Fibroblast of upper back skin (primary cell): ENCODE measurements around the gene U2AF1L4.
A peak's percentile ranks its signal among the peaks of the same experiment; 100 is the strongest.

Source experiments
- DNase-seq: peaks from one replicate; pipeline ENCODE4 v3.0.0-alpha.2; 2013

Gene U2AF1L4

GRCh38 chr19:35723671-35724070 lies 21.5 kb downstream of the U2AF1L4 start:
- DNase-seq = no peak

- no peak for DNase-seq
Measured at GRCh38 chr19:35722897-35723296, 22.3 kb downstream of the U2AF1L4 start.

DNA sequence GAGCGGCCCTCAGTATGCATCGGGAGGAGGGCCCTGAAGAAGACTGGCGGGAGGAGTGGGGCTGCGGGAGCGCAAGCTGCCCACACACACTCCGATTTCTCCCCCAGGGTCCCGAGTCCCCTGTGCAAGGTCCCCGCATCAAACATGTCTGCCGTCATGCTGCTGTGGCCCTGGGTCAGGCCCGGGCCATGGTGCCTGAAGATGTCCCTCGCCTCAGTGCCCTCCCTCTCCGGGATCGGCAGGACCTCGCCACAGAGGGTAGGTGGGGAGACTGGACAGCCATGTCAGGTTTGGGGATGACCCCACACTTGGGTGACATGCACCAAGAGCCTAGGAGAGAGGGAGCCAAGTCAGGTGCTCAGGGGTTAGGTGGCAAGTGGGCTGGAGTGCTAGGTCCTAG lies 22.8 kb downstream of the U2AF1L4 start:
- DNase-seq = no peak

DNA sequence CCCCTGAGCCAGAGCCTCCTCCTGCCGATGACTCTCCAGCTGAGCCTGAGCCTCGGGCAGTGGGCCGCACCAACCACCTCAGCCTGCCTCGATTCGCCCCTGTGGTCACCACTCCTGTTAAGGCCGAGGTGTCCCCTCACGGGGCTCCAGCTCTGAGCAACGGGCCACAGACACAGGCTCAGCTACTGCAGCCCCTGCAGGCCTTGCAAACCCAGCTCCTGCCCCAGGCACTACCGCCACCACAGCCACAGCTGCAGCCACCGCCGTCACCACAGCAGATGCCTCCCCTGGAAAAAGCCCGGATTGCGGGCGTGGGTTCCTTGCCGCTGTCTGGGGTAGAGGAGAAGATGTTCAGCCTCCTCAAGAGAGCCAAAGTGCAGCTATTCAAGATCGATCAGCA lies 23.8 kb downstream of the U2AF1L4 start:
- DNase-seq = no peak

DNA sequence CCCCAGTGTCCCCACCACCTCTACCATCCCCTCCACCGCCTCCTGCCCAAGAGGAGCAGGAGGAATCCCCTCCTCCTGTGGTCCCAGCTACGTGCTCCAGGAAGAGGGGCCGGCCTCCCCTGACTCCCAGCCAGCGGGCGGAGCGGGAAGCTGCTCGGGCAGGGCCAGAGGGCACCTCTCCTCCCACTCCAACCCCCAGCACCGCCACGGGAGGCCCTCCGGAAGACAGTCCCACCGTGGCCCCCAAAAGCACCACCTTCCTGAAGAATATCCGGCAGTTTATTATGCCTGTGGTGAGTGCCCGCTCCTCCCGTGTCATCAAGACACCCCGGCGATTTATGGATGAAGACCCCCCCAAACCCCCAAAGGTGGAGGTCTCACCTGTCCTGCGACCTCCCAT lies 24.6 kb downstream of the U2AF1L4 start:
- DNase-seq = no peak

GRCh38 chr19:35720163-35720524 lies 25.1 kb downstream of the U2AF1L4 start:
- no peak for DNase-seq

DNA sequence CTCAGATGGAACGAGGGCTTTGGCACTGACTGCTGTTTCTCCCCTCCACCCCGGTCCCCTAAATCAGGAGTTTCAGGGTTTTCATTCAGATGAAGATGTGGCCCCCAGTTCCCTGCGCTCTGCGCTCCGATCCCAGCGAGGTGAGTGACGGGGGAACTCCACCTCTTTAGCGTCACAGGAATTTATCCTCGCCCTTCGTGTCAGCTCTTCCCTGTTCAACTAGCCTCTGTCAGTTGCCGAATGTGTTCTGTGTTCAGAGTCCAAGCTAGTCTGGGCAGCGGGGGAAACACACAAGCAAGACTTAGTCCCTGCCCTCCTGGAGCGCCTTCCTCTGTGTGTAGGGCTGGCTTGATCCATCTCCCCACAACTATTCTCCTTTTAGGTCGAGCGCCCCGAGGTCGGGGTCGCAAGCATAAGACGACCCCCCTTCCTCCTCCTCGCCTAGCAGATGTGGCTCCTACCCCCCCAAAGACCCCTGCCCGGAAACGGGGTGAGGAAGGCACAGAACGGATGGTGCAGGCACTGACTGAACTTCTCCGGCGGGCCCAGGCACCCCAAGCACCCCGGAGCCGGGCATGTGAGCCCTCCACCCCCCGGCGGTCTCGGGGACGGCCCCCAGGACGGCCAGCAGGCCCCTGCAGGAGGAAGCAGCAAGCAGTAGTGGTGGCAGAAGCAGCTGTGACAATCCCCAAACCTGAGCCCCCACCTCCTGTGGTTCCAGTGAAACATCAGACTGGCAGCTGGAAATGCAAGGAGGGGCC lies 25.6 kb downstream of the U2AF1L4 start:
- DNase-seq = no peak

DNA sequence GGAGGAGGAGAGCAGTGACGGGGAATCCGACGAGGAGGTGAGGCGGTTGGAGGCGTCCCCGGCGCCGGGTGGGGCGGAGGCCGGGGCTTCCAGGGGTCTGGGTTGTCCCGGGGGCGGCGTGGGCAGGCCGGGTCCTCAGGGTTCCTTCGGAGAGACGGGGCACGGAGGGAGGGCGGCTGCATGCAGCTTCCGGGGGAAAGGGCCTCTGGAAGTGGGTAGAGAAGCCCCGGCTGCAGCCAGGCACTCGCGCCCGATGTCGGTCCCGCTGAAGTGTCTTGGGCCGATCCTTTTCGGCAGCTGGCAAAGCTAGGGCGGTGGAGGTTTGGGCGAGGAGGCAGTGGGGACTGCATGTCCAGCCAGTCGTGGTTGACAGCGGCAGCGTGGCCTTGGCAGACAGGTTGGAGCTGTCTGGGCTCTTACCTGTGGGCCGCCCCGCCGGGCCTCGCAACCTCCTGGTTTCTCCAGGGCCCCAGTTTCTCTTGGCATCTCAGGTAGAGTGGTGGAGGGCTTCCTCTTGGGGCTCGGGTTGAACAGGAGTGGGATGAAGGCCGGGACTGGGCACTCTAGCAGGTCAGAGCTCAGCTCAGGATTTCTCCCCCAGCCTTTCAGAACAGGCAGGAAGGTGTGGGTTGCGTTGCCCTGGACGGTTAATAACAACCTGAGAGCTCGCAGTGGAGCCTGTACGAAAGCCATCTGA lies 26.7 kb downstream of the U2AF1L4 start:
- DNase-seq = peak; percentile 5

DNA sequence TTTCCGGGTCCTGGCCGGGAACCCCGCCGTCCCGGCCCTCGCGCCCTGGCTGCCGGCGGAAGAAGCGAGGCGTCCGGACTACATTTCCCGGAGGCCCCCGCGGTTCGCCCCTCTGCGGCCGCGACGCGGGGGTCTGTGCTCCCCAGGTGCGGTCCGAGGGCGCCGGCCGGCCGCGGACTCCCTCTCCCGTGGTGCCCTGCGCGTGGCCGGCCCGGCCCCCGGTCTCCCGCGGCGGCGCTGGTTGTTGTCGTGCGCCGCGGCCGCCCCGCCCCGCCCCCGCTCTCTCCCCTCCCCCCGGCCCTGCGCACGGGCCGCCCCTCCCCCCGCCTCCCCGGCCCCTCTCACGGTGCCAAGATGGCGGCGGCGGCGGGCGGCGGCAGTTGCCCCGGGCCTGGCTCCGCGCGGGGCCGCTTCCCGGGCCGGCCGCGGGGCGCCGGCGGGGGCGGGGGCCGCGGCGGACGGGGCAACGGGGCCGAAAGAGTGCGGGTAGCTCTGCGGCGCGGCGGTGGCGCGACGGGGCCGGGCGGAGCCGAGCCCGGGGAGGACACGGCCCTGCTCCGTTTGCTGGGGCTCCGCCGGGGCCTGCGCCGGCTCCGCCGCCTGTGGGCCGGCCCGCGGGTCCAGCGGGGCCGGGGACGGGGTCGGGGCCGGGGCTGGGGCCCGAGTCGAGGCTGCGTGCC lies 27.4 kb downstream of the U2AF1L4 start, which contains the start of gene KMT2B:
Gene KMT2B (plus strand): TSS at position 339 of the 680 bp plus-strand sequence. CDS start 16 bp downstream, at position 355.
- peak; percentile 97 for DNase-seq

- peak; percentile 79 for DNase-seq
Measured at GRCh38 chr19:35716801-35717664, 28.2 kb downstream of the U2AF1L4 start.

- peak; percentile 22 for DNase-seq
Measured at GRCh38 chr19:35715981-35716800, 29.0 kb downstream of the U2AF1L4 start.

- DNase-seq = no peak
Measured at GRCh38 chr19:35715355-35715809, 29.8 kb downstream of the U2AF1L4 start.

GRCh38 chr19:35714601-35715354 lies 30.4 kb downstream of the U2AF1L4 start:
- DNase-seq = no peak

DNA sequence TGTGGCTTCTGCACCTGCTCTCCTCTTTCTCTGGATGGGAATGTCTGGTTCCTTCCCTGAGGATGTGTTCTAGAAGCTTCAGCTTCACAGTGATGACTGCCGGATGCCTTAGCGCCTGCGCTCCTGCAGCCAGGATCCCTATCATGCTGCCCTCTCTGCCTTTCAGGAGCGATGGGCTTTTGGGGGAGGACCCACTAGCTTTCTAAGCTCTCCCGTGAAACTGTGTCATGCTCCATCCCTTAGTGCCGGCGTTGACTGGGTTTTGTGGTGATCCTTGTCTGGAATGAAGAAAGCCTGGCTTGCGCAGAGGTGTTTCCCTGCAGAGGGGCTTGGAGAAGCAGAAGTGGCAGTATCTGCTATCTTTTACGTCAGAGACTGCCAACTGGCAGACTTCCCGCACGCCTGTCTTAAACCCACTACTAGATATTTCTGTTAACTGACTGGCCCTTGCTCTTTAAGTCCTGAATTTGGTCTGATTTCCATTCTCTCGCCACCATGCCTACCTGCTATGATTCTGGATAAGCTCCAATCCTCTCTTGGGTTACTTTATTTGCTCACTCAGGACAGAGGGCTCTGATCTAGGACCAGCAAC lies 31.2 kb downstream of the U2AF1L4 start:
- DNase-seq = no peak

DNA sequence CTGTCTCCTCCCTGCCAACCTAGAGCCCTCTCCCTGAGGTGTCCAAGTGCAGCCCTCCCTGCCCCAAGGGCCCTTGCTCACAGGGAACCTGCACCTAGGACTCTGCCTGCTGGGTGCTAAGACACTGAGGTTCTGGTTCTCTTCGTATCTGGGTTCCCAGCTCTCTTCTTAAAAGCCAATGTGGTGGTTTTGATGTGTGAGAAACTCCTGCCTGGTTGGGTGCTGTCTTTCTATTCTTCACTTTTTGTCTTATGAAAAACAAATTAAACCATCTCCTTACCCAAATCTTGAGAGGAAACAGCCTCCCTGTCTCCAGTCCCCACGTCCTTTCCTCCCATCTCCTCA lies 31.7 kb downstream of the U2AF1L4 start:
- DNase-seq = no peak

DNA sequence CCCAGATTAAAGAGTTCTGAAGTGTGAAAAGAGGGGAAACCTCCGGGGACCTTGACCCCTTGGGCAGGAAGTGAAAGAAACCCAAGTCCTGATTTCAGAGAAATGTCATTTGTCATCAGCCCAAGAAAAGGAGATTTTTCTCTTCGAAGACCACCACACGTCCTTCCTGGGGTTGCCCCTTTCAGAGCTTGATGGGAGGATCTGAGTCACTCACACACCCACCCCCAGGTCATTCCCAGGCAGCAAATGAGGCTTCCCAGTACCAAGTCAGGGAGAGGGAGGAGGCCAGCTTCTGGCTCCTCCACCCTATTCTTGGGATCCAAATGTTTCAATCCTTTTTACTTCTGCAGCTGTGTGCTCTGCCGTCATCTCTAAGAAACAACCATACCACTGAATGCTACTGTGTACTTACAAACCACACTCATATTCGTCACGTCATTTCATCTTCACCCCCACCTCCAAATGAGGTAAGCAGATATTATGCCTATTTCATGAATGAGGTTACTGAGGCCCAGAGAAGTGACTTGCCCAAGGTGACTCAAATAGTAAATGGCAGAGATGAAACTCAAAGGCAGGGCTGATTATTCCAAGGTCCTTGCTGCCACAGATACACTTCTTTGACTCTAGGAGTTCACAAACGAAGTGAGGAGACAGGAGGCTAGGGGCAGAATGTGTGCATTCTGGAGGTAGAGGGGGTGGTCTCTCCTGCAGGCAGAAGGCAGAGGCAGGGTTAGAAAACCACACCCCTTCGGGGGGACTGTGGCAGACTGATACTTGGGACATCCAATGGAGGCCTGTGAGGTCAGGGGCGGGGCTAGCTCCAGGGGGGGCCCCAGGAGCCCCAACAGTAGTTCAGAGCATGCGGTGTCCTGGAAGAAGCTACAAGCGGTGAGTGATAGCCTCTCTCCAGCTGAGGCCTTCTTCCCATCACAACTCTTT lies 32.4 kb downstream of the U2AF1L4 start:
- no peak for DNase-seq

- DNase-seq = no peak
Measured at GRCh38 chr19:35710784-35711723, 34.2 kb downstream of the U2AF1L4 start.

GRCh38 chr19:35708391-35708790 lies 36.8 kb downstream of the U2AF1L4 start:
- DNase-seq = no peak
